HepG2 (cell line): ENCODE data around the gene ICAM3. TPM values are rescaled to one million over a fixed set of nuclear protein-coding genes. Genes with fewer than 3 reads are reported as not detected.
A peak's percentile ranks its signal among the peaks of the same experiment; 100 is the strongest.

Experiments used
- CBFB ChIP-seq: sonication (generic); formaldehyde crosslinking; IDR thresholded peaks from 2 replicates; pipeline ENCODE4 v1.4.0; 2020; ENCODE audit warnings: missing genetic modification reagents
- IKZF1 ChIP-seq: fragments of 450-650 bp; IDR thresholded peaks from 2 replicates; pipeline ENCODE4 v1.7.1; 2016
- NFYC ChIP-seq: IDR thresholded peaks from 2 replicates; pipeline ENCODE4 v1.6.1; 2016; ENCODE audit warnings: missing genetic modification reagents, missing compliant biosample characterization
- PHF8 ChIP-seq: sonication (generic); formaldehyde crosslinking; IDR thresholded peaks from 2 replicates; pipeline ENCODE4 v1.5.0; 2020; ENCODE audit warnings: missing genetic modification reagents
- RAD51 ChIP-seq: fragments of 450-650 bp; IDR thresholded peaks from 2 replicates; pipeline ENCODE4 v1.6.1; 2016; ENCODE audit warnings: borderline replicate concordance
- RBM22 ChIP-seq: fragments of 200-400 bp; formaldehyde crosslinking; optimal IDR thresholded peaks from 2 replicates; pipeline ENCODE3; 2017; ENCODE audit warnings: mild to moderate bottlenecking, low read length, moderate library complexity
- SNAI1 ChIP-seq: sonication (generic); formaldehyde crosslinking; IDR thresholded peaks from 2 replicates; pipeline ENCODE4 v1.5.0; 2020; ENCODE audit warnings: mild to moderate bottlenecking, missing genetic modification reagents, borderline replicate concordance
- ZBTB4 ChIP-seq: sonication (generic); formaldehyde crosslinking; IDR thresholded peaks from 2 replicates; pipeline ENCODE4 v1.4.0; 2020; ENCODE audit warnings: missing genetic modification reagents, mild to moderate bottlenecking, borderline replicate concordance
- ZMYM4 ChIP-seq: sonication (generic); formaldehyde crosslinking; IDR thresholded peaks from 2 replicates; pipeline ENCODE4 v1.8.1; 2023; ENCODE audit warnings: mild to moderate bottlenecking, missing genetic modification reagents
- ZNF264 ChIP-seq: sonication (generic); formaldehyde crosslinking; IDR thresholded peaks from 2 replicates; pipeline ENCODE4 v1.4.0; 2020; ENCODE audit warnings: missing genetic modification reagents
- ZNF574 ChIP-seq: sonication (generic); formaldehyde crosslinking; IDR thresholded peaks from 2 replicates; pipeline ENCODE4 v1.4.0; 2020; ENCODE audit warnings: missing genetic modification reagents
- ZNF607 ChIP-seq: sonication (generic); formaldehyde crosslinking; IDR thresholded peaks from 2 replicates; pipeline ENCODE4 v1.5.1; 2020; ENCODE audit warnings: missing genetic modification reagents, mild to moderate bottlenecking, borderline replicate concordance
- ZNF777 ChIP-seq: sonication (generic); formaldehyde crosslinking; IDR thresholded peaks from 2 replicates; pipeline ENCODE4 v1.4.0; 2020; ENCODE audit warnings: missing genetic modification reagents
- ZSCAN21 ChIP-seq: sonication (generic); formaldehyde crosslinking; IDR thresholded peaks from 2 replicates; pipeline ENCODE4 v1.8.0; 2022; ENCODE audit warnings: mild to moderate bottlenecking, missing genetic modification reagents, moderate library complexity, borderline replicate concordance
- ZSCAN30 ChIP-seq: sonication (generic); formaldehyde crosslinking; IDR thresholded peaks from 2 replicates; pipeline ENCODE4 v1.5.0; 2020; ENCODE audit warnings: mild to moderate bottlenecking, missing genetic modification reagents
- polyA plus RNA-seq, 8 experiments: library from polyadenylated mRNA; depleted of rRNA in 3 of 8; stranded (reverse) in 7 of 8; unstranded in 1 of 8; fragments of >200 nt; fragmentation: Illumina TruSeq in 4 of 8; extraction: Trizol in 4 of 8; gene quantifications; 2 replicates each; pipeline versions ENCODE4 v1.2.1 to v1.2.3, GENCODE V29; 2011 to 2016; ENCODE audit warnings: low read depth in 4 of 8, missing spikeins in 1 of 8, mixed read lengths in 1 of 8; ENCODE audit not compliant: insufficient read depth in 1 of 8
- total RNA-seq, 5 experiments: library from RNA; depleted of rRNA; stranded (reverse); fragments of >200 nt; fragmentation: Illumina TruSeq; extraction: Trizol; gene quantifications; 2 replicates each; pipeline ENCODE4 v1.2.3, GENCODE V29; 2016; ENCODE audit warnings: low read depth in 1 of 5

The ICAM3 gene
- total and polyA plus RNA-seq, 2 of the 13 experiments (the other 11 are each of a cell fraction or from before 2014, with no cell fraction given) = 14.1 to 21.0 TPM

- TF ChIP-seq ZMYM4 (CRISPR knock-in tag) = peak; percentile 17; the same call in 1 of the 2 replicates
- TF ChIP-seq CBFB (CRISPR knock-in tag) = no peak
- 0 out of 2 replicates have a peak, but pooled peaks have one; percentile 50 for TF ChIP-seq ZNF607 (CRISPR knock-in tag)
- TF ChIP-seq PHF8 (CRISPR knock-in tag) = no peak
- TF ChIP-seq IKZF1 = no peak
- TF ChIP-seq ZBTB4 (CRISPR knock-in tag) = no peak
- no peak for TF ChIP-seq RAD51
- no peak for TF ChIP-seq ZSCAN30 (CRISPR knock-in tag)
- TF ChIP-seq ZSCAN21 = peak; percentile 70
- no peak for TF ChIP-seq NFYC (CRISPR knock-in tag)
- TF ChIP-seq ZNF574 (CRISPR knock-in tag) = 0 out of 2 replicates have a peak, but pooled peaks have one; percentile 28
- peak; percentile 28; the same call in 1 of the 2 replicates for TF ChIP-seq ZNF777 (CRISPR knock-in tag)
- no peak for TF ChIP-seq RBM22
- TF ChIP-seq ZNF264 (CRISPR knock-in tag) = no peak
- TF ChIP-seq SNAI1 (CRISPR knock-in tag) = no peak
Measured at GRCh38 chr19:10295847-10296591, 43.4 kb downstream of the ICAM3 start (continued).
